ENCODE results near the gene ECE2.

DNA sequence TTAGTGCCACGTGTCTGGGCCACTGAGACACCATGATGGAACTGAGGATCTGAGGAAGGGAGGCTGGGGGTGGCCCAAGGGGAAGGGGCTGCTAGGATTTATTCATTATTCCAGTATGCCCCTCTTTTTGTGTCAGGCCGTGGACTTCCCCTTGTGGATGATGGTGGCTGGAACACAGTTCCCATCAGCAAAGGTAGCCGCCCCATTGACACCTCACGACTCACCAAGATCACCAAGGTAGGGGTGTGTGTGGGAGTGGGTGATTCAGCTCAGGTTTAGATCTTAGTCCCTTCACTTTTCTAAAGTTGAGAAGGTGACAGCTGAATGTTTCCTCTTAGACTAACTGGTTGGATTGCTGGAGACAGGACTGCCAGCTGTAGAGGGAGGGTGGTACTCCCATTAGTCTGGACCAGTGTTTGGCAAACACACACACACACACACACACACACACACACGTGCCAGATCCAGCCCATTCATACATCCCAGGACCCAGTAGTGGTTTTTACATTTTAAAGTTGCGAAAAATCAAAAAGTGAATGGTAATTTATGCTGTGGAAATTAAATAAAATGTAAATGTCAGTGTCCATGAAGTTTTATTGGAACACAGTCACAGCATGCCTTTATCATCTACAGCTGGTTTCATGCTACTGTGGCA lies 50.0 kb downstream of the ECE2 start:
- no peak for TF ChIP-seq POLR2AphosphoS5 (IDR thresholded peaks at IDR 0.05)
- TF ChIP-seq, protein P1, sequence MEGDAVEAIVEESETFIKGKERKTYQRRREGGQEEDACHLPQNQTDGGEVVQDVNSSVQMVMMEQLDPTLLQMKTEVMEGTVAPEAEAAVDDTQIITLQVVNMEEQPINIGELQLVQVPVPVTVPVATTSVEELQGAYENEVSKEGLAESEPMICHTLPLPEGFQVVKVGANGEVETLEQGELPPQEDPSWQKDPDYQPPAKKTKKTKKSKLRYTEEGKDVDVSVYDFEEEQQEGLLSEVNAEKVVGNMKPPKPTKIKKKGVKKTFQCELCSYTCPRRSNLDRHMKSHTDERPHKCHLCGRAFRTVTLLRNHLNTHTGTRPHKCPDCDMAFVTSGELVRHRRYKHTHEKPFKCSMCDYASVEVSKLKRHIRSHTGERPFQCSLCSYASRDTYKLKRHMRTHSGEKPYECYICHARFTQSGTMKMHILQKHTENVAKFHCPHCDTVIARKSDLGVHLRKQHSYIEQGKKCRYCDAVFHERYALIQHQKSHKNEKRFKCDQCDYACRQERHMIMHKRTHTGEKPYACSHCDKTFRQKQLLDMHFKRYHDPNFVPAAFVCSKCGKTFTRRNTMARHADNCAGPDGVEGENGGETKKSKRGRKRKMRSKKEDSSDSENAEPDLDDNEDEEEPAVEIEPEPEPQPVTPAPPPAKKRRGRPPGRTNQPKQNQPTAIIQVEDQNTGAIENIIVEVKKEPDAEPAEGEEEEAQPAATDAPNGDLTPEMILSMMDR (IDR thresholded peaks at IDR 0.05) = no peak
- no peak for TF ChIP-seq EP300 (IDR thresholded peaks at IDR 0.05; ENCODE audit: low read depth)
- TF ChIP-seq POLR2A (IDR thresholded peaks at IDR 0.05) = no peak
